ENCODE results near the gene KLHL29.

KLHL29 gene

GRCh38 chr2:23452853-23453420, 68.0 kb downstream of the KLHL29 start:
- DNase-seq = peak; percentile 77

- DNase-seq = no peak
Measured at GRCh38 chr2:23453432-23453831, 68.5 kb downstream of the KLHL29 start.

GRCh38 chr2:23453836-23454460, 69.0 kb downstream of the KLHL29 start:
- DNase-seq = no peak

GRCh38 chr2:23454501-23455120, 69.6 kb downstream of the KLHL29 start:
- no peak for DNase-seq

- DNase-seq = no peak
Measured at GRCh38 chr2:23456396-23456795, 71.4 kb downstream of the KLHL29 start.

GRCh38 chr2:23456881-23457760, 72.1 kb downstream of the KLHL29 start:
- peak; percentile 48 for DNase-seq

GRCh38 chr2:23457990-23458682, 73.2 kb downstream of the KLHL29 start:
- no peak for DNase-seq

- DNase-seq = no peak
Measured at GRCh38 chr2:23459032-23459431, 74.1 kb downstream of the KLHL29 start.

- peak; percentile 37 for DNase-seq
Measured at GRCh38 chr2:23460228-23460627, 75.2 kb downstream of the KLHL29 start.

GRCh38 chr2:23460993-23461392, 76.0 kb downstream of the KLHL29 start:
- no peak for DNase-seq

GRCh38 chr2:23464156-23464555, 79.2 kb downstream of the KLHL29 start:
- DNase-seq = no peak

- no peak for DNase-seq
Measured at GRCh38 chr2:23464905-23465537, 80.0 kb downstream of the KLHL29 start.

GRCh38 chr2:23465936-23466335, 81.0 kb downstream of the KLHL29 start:
- DNase-seq = no peak

- DNase-seq = no peak
Measured at GRCh38 chr2:23467618-23468017, 82.6 kb downstream of the KLHL29 start.

GRCh38 chr2:23468474-23469141, 83.6 kb downstream of the KLHL29 start:
- DNase-seq = no peak

GRCh38 chr2:23469142-23469540, 84.2 kb downstream of the KLHL29 start:
- DNase-seq = no peak

GRCh38 chr2:23475036-23475435, 90.1 kb downstream of the KLHL29 start:
- no peak for DNase-seq

- no peak for DNase-seq
Measured at GRCh38 chr2:23475473-23475872, 90.5 kb downstream of the KLHL29 start.

GRCh38 chr2:23476786-23477185, 91.8 kb downstream of the KLHL29 start:
- no peak for DNase-seq

- no peak for DNase-seq
Measured at GRCh38 chr2:23477392-23477791, 92.4 kb downstream of the KLHL29 start.

- no peak for DNase-seq
Measured at GRCh38 chr2:23478087-23478932, 93.3 kb downstream of the KLHL29 start.

All from fibroblast of skin of right biceps (primary cell).